ENCODE data around the gene TSPEAR. TPM values are rescaled to one million over a fixed set of nuclear protein-coding genes. Genes with fewer than 3 reads are reported as not detected.

Gene TSPEAR
- total and polyA plus RNA-seq, 2 of the 13 experiments (the other 11 are each of a cell fraction or from before 2014, with no cell fraction given), result 0.07 to 0.32 TPM

DNA sequence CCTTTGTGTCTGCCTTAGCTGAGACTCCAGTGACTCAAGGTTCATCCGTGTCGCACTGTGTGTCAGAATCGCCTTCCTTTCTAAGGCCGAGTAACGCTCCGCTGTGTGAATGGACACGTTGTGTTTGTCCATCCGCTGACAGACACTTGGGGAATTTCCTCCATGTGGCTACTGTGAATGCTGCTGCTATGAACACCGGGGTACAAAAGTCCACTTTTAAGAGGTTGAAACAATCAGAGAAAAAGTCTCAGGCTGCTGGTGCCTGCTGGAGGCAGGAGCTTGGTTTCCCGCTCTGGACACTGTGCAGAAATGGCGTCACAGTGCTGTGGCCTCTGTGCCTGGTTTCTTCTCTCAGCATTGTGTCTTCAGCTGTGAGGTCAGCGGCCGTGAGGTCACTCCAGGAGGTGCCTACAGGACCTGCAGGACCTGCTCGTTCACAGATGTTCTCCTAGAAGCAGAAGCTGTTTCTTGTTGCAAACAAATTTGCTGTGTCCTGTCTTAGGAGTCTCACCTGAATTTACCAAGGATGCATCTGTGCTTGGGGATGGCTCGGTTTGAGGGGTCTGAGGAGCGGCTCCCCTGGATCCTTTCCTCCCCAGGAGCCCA, 205.6 kb downstream of the TSPEAR start (continued):
- TF ChIP-seq ZHX2 (IDR thresholded peaks at IDR 0.05; ENCODE audit: low read depth) (peak; percentile 79), ZHX2 (CRISPR knock-in tag; IDR thresholded peaks at IDR 0.05; ENCODE audit: borderline replicate concordance) (no peak), NFYB (CRISPR knock-in tag; IDR thresholded peaks at IDR 0.05) (no peak), ZNF430 (CRISPR knock-in tag; IDR thresholded peaks at IDR 0.05) (no peak; the same call in none of the 2 replicates), ZBTB38 (CRISPR knock-in tag; IDR thresholded peaks at IDR 0.05) (peak; percentile 30; the same call in 1 of the 2 replicates), HMG20A (CRISPR knock-in tag; IDR thresholded peaks at IDR 0.05; ENCODE audit: borderline replicate concordance) (peak; percentile 65; the same call in 1 of the 2 replicates), ZNF772 (CRISPR knock-in tag; IDR thresholded peaks at IDR 0.05) (peak; percentile 75; the same call in 1 of the 2 replicates), SAP130 (CRISPR knock-in tag; IDR thresholded peaks at IDR 0.05; ENCODE audit: low read depth) (peak; percentile 95), NFATC3 (CRISPR knock-in tag; IDR thresholded peaks at IDR 0.05) (no peak), ZKSCAN5 (CRISPR knock-in tag; IDR thresholded peaks at IDR 0.05) (no peak), TBL1XR1 (IDR thresholded peaks at IDR 0.05; ENCODE audit: borderline replicate concordance, low read length, partially characterized antibody) (peak; percentile 16), ZNF331 (CRISPR knock-in tag; IDR thresholded peaks at IDR 0.05) (peak; percentile 74), FOXO1 (CRISPR knock-in tag; IDR thresholded peaks at IDR 0.05) (peak; percentile 62; the same call in 1 of the 2 replicates), POLR2AphosphoS5 (IDR thresholded peaks at IDR 0.05; ENCODE audit: low read depth, low read length) (peak; percentile 55), KLF13 (CRISPR knock-in tag; IDR thresholded peaks at IDR 0.05) (no peak; the same call in 1 of the 2 replicates), ZNF605 (CRISPR knock-in tag; IDR thresholded peaks at IDR 0.05) (peak; percentile 52; the same call in 1 of the 2 replicates), CC2D1A (CRISPR knock-in tag; IDR thresholded peaks at IDR 0.05) (no peak), SMAD1 (CRISPR knock-in tag; IDR thresholded peaks at IDR 0.05; ENCODE audit: borderline replicate concordance, low read depth) (no peak), KDM4B (CRISPR knock-in tag; IDR thresholded peaks at IDR 0.05) (no peak)
- TF ChIP-seq, protein P1, sequence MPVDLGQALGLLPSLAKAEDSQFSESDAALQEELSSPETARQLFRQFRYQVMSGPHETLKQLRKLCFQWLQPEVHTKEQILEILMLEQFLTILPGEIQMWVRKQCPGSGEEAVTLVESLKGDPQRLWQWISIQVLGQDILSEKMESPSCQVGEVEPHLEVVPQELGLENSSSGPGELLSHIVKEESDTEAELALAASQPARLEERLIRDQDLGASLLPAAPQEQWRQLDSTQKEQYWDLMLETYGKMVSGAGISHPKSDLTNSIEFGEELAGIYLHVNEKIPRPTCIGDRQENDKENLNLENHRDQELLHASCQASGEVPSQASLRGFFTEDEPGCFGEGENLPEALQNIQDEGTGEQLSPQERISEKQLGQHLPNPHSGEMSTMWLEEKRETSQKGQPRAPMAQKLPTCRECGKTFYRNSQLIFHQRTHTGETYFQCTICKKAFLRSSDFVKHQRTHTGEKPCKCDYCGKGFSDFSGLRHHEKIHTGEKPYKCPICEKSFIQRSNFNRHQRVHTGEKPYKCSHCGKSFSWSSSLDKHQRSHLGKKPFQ (CRISPR knock-in tag; IDR thresholded peaks at IDR 0.05; ENCODE audit: insufficient replicate concordance), result peak; percentile 34
- TF ChIP-seq, protein P2, sequence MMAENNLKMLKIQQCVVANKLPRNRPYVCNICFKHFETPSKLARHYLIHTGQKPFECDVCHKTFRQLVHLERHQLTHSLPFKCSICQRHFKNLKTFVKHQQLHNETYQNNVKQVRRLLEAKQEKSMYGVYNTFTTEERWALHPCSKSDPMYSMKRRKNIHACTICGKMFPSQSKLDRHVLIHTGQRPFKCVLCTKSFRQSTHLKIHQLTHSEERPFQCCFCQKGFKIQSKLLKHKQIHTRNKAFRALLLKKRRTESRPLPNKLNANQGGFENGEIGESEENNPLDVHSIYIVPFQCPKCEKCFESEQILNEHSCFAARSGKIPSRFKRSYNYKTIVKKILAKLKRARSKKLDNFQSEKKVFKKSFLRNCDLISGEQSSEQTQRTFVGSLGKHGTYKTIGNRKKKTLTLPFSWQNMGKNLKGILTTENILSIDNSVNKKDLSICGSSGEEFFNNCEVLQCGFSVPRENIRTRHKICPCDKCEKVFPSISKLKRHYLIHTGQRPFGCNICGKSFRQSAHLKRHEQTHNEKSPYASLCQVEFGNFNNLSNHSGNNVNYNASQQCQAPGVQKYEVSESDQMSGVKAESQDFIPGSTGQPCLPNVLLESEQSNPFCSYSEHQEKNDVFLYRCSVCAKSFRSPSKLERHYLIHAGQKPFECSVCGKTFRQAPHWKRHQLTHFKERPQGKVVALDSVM (CRISPR knock-in tag; IDR thresholded peaks at IDR 0.05), result 0 out of 2 replicates have a peak, but pooled peaks have one; percentile 16
- TF ChIP-seq, protein P3, sequence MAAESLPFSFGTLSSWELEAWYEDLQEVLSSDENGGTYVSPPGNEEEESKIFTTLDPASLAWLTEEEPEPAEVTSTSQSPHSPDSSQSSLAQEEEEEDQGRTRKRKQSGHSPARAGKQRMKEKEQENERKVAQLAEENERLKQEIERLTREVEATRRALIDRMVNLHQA (CRISPR knock-in tag; IDR thresholded peaks at IDR 0.05), result no peak
